Left ventricle myocardium superior (tissue), 1 donor: Measurements from ENCODE around the gene PTGDS. TPM values are rescaled to one million over a fixed set of nuclear protein-coding genes. Genes with fewer than 3 reads are reported as not detected.

Experiments used
- ATAC-seq: fragments of 200-7000 bp; cut with Tn5 transposase; one replicate; pipeline ENCODE4 v1.9.1; 2020; ENCODE audit warnings: mild to moderate bottlenecking, moderate library complexity
- DNase-seq: peaks from one replicate; pipeline ENCODE4 v3.0.0-alpha.2; 2020
- intact Hi-C: fragments of 100-400 bp; cut with micrococcal nuclease; formaldehyde crosslinking; loops from one replicate; pipeline ENCODE4 v1.11.0; 2022
- total RNA-seq: library from RNA; stranded (reverse); fragmentation: NEBNext Ultra II Directional; extraction: Animal tissue kit (Norgen Biotek cat#: 25700); gene quantifications from one replicate; pipeline ENCODE4 v1.2.1, GENCODE V29; 2021
- donor health status: DM: no; HTN: yes; CAD: no; lungs with severe emphysema.

The PTGDS gene
- total RNA-seq, 1 donor from 2014 or later = 5,424 TPM

DNA sequence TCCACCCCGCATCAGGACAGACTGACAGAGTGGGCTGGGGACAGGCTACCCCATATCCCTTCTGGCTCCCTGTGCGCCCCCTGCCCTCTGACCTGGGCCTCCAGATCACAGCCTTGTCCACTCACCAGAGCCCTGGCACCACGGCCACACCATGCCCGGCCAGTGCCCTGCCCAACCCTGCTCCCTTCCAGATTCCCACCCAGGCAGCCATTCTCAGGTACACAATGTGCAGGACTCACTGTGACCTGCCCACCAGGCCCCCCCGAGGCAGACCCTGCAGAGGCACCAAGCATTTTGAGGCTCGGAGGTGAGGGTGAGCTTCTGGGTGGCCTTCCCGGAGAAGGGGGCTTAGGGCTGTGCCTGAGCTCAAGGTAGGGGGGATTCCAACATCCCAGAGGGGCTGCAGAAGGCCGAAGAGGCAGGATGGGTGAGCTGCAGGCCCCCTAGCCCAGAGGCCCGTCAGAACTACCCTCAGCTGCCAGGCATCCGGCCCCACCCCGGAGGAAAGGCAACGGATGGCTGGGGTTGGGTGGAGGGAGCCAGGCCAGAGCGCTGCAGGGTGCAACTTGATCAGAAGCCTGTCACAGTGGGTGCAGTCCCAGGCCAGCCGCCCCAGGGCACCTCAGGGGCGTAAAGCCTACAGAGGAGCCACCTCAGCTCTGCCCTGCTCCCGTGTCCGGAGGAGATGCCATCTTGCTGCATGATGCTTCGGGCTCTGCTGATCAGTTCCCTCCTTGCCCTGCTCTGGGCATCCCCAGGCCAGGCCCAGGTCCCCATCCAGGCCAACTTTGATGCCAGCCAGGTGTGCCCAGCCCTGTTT, 5.1 kb downstream of the PTGDS start, which contains the start of gene LCNL1:
Gene LCNL1 (plus strand): TSS at position 762 of the 820 bp plus-strand sequence. CDS start 594 bp downstream, outside the sequence.
- DNase-seq (peak; percentile 60), ATAC-seq (peak; percentile 1)
- intact Hi-C loops = no loop called here

DNA sequence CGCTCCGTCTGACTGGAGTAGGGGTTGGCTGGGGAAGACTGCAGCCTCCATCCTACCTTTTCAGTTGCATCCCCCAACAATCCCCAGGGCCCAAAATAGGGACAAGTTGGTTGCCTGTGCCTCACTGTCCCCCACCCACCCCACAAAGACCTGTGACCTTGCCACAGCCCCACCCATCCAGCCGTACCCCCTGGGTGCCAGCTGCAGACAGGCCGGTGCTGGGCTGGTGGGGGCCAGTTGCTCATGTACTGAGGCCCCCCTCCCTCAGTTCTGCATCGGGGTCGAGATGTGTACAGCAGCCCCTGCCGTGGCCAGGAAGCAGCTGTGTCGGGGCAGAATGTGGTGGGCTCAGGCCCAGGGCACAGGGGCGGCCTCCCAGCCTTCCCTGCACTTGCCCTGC, 5.9 kb downstream of the PTGDS start:
- intact Hi-C loops = no loop called here
- DNase-seq = peak; percentile 42
- no peak for ATAC-seq

- DNase-seq (peak; percentile 27), ATAC-seq (no peak)
- intact Hi-C loops = no loop called here
Measured at GRCh38 chr9:136983656-136984314, 6.5 kb downstream of the PTGDS start.

GRCh38 chr9:136984464-136985026, 7.2 kb downstream of the PTGDS start:
- intact Hi-C loops = no loop called here
- DNase-seq (peak; percentile 33), ATAC-seq (no peak)

DNA sequence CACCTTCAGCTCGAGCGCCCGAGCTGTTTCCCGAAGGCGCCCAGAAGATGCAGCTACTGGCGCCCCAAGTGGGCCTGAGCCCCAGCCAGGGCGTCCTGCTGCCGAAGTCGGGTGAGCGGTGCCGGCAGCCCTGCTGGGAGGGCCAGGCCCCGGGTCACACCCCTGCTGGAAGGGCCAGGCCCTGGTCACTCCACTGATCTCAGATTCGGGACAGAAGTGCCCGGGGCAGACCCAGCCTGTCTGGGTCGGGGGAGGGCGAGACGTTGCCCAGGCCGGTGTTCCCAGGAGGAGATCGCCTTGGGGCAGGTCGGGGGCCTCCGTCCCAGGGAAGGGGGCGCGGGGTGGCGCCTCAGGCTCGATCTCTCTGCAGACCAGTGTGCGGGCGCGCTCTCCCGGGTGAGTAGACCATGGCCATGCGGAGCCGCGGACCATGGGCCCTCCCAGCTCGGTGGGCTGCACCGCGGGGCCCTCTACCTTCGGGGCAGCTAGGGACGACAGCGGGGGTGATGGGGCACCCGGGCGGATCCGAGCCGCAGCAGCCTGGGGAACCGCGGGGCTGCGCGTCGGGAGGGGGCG, 7.8 kb downstream of the PTGDS start:
- intact Hi-C loops = no loop called here
- ATAC-seq (no peak), DNase-seq (peak; percentile 39)

- intact Hi-C loops = no loop called here
- DNase-seq = peak; percentile 37
- no peak for ATAC-seq
Measured at GRCh38 chr9:136985853-136986252, 8.5 kb downstream of the PTGDS start.

DNA sequence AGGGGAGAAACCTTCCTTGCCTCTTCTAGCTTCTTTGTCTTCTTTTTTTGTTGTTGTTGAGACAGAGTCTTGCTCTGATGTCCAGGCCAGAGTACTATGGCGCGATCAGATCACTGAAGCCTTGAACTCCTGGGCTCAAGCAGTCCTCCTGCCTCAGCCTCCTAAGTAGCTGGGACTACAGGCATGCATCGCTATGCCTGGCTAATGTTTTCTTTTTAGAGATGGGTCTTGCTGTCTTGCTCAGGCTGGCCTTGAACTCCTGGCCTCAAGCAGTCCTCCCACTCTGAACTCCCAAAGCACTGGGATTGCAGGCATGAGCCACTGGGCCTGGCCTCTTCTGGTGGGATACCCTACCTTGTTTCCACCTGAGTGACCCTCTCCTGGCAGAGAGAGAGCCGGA, 11.6 kb downstream of the PTGDS start:
- DNase-seq (no peak), ATAC-seq (no peak)
- intact Hi-C loops = no loop called here

GRCh38 chr9:136990242-136990911, 13.1 kb downstream of the PTGDS start:
- intact Hi-C loops = no loop called here
- no peak for DNase-seq
- ATAC-seq = no peak

DNA sequence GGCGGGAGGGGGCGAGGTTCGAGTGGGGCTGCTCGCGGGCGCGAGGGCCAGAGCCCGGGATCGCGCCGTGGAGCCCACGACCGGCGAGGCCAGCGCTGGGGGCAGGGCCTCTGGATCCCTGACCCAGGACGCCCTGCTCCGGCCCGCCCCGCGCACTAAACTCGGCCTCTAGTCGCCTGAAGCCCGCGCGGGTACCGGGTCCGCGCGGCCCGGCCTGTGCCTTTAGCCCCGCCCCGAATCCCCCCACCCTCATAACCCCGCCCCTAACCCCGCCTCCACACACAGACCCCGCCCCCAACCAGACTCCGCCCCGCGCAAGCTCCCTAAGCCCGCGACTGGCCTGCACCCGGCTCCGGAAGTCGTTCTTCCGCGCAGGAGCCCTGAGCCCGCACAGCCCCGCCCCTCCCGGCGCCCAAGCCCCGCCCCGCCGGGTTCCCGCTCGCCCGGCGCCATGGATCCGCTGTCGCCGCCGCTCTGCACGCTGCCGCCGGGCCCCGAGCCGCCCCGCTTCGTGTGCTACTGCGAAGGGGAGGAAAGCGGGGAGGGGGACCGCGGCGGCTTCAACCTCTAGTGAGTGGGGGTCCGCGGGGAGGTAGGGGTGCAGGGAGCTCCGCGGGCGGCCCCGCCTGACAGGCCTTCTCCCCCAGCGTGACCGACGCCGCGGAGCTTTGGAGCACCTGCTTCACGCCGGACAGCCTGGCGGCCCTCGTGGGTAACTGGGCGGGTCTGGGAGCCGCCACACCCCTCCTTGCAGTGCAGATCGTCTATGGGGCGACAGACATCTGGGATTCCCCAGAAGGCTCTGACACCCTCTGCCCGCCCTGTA, 14.9 kb downstream of the PTGDS start, which contains the start of gene PAXX:
Gene PAXX (plus strand): TSS at position 430 of the 826 bp plus-strand sequence. CDS start 22 bp downstream, at position 452.
- ATAC-seq = peak; percentile 94
- intact Hi-C loops = no loop called here
- peak; percentile 96 for DNase-seq

DNA sequence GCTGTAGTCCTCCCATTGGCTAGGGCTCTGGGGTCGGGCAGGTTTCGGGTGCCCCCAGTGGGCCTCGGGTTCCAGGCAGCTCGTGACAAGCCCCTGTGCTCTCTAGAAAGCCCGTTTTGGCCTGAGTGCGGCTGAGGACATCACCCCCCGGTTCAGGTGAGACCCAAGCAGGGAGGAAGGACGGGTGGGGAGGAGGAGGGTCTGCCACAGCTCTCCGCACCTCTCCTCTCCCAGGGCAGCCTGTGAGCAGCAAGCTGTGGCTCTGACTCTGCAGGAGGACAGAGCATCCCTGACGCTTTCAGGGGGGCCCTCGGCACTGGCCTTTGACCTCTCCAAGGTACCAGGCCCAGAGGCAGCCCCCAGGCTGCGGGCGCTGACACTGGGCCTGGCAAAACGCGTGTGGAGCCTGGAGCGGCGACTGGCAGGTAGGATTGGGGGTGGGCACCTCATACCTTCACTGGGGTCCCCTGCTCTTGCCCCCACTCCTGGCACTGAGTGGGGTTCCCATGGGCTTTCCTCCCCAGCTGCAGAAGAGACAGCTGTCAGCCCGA, 15.6 kb downstream of the PTGDS start:
- intact Hi-C loops = no loop called here
- ATAC-seq = no peak
- no peak for DNase-seq

DNA sequence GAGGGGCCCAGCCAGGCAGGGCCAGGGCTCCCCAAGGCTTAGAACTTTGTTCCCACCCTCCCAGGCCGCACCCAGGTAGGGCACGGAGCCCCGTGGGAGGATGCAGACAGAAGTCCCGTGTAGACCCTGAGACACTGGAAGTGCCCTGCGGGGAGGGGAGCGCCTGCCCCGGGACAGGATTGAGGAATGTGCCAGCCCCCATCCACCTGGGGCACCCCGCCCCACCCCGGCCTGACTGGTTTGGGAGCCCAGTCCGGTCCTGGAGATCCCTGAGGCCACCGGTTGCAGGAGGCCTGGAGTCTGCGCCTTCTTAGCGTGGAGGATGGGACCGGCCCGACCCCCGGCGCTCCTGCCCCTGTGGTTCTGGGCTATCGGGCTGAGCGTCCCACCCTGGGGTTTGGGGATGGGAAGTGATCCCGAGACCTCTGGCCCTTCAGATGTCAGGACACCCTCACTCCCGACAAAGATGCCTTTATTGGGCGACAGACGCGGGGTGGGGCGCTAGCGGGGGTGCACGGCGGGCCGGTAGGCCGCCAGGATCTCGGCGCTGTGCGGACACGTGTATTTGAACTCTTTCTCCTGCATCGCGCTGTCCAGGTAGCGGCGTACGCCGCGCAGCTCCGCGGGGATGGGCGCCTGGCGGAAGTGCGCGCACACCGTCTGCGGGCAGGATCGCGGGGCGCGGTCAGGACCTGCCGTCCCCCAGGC, 17.0 kb downstream of the PTGDS start:
- intact Hi-C loops = no loop called here
- ATAC-seq (no peak), DNase-seq (no peak)

DNA sequence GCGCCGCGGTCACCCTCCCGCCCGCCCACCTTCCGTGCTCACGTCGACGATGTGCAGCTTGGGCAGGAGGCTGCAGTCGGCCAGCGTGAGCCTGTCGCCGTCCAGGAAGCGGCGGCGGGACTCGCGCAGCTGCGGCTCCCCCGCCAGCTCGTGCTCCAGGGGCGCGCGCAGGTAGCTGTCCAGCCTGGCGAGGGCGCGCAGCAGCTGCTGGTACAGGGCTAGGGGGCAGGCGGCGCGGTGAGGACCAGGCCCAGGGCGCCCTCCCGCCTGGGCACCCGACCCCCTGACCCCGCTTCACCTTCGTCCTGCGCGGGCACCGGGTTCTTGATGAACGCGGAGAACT, 17.6 kb downstream of the PTGDS start:
- ATAC-seq = no peak
- DNase-seq = no peak
- intact Hi-C loops = no loop called here

GRCh38 chr9:136995362-136995761, 18.1 kb downstream of the PTGDS start:
- no peak for DNase-seq
- no peak for ATAC-seq
- intact Hi-C loops = no loop called here

- no peak for ATAC-seq
- DNase-seq = no peak
Measured at GRCh38 chr9:136995772-136996311, 18.5 kb downstream of the PTGDS start.

DNA sequence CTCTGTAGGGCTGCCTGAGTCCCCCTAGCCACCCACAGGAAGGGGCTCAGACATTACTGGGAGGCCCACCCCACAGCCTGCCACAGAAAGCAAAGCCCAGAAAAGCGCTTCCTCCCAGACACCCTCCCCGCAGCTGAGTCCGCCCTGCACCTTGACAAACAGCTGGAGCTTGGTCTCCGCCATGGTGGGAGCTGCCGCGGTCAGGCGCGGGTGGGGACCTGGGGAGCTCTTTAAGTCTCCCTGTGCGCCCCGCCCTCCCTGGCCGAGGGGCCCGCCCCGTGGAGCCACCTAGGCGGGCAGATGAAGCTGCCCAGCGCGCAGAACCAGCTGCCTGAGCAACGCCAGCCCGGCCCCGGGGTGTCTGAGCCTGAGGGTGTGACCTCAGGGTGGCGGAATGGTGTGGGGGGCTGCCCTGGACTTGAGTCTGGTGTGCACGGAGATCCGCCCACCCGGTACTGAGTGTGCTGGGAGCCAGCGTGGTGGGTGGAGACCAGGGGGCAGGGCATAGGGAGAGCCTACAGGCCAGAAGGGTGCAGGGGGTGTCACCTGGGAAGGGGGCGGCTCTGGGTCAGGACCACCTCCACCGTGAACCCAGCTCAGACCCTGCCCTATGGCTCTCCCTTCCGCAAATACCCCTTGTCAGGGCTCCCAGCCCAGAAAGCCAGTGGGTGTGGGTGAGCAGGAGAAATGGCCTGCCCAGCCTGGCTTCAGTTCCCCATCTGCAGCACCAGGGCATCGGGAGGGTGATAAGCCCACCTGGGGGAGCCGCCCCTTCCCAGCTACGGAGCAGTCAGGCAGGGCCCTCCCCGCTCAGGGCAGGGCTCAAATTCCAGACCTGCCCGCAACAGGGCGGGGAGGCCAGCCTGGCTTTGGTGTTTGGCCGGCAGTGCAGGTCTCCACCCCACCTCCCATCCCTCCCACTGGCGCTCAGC, 19.3 kb downstream of the PTGDS start, which contains the start of gene CLIC3:
Gene CLIC3 (minus strand): TSS at position 208 of the 932 bp plus-strand sequence. CDS start 25 bp downstream, at position 183.
- intact Hi-C loops = no loop called here
- DNase-seq (no peak), ATAC-seq (no peak)

More at GRCh38 chr9:136995772-136996311, 18.5 kb downstream of the PTGDS start:
- intact Hi-C loops = no loop called here

DNA sequence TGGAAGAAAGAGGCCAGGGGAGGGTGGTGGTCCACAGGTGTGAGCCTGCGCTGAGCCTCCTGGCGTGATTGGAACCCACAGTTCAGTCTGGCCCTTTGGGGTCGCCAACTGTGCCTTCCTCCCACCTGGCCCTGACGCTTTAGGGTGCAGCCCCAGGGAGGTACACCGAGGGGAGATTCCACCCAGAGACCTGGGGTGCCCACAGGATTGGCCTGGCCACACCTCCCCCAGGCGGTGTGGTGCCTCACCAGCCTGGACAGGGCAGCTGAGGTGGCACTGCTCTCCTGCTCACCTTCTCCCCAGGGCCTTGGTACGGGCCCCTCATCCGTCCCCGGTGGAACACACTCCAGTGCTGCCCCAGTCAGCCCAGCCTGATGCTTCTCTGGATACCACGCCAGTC, 20.1 kb downstream of the PTGDS start:
- ATAC-seq = no peak
- intact Hi-C loops = no loop called here
- no peak for DNase-seq
